Measurements from ENCODE around the gene CDC14C.

The CDC14C gene

GRCh38 chr7:48971173-48971572, 46.8 kb downstream of the CDC14C start:
- no peak for DNase-seq (ENCODE audit: extremely low read depth in 1 of 2, low read depth in 1 of 2)

GRCh38 chr7:48976253-48976652, 51.9 kb downstream of the CDC14C start:
- DNase-seq (ENCODE audit: extremely low read depth in 1 of 2, low read depth in 1 of 2), result no peak

GRCh38 chr7:48976850-48977249, 52.5 kb downstream of the CDC14C start:
- no peak for DNase-seq (ENCODE audit: extremely low read depth in 1 of 2, low read depth in 1 of 2)
